Endothelial cell of umbilical vein (primary cell): ENCODE results near the gene PFDN5. TPM values are rescaled to one million over a fixed set of nuclear protein-coding genes. Genes with fewer than 3 reads are reported as not detected.

Experiments
- BruUV-seq: library from RNA; stranded (reverse); fragments of 400-500 nt; replicated peaks from 2 replicates; lab custom pipeline; 2021; lab: Mats Ljungman, UMichigan
- CTCF ChIA-PET: fragments of 300-600, 350-600 bp; sonication (Branson Sonifier 250); formaldehyde crosslinking; loops from one replicate; lab custom pipeline; 2021; ENCODE audit warnings: antibody characterized with exemption, inconsistent platforms; lab: Charles Lee
- POLR2A ChIA-PET: fragments of 300-600, 350-600 bp; sonication (Branson Sonifier 250); formaldehyde crosslinking; loops from one replicate; lab custom pipeline; 2021; ENCODE audit warnings: antibody characterized with exemption, inconsistent platforms; lab: Charles Lee
- DNase-seq: peaks from one replicate; pipeline ENCODE4 v3.0.0-alpha.2; 2011; ENCODE audit warnings: low read depth, low spot score
- FAIRE-seq: peaks from 2 replicates; lab custom pipeline; 2011; peaks lifted over from hg19 to GRCh38; lab: Jason Lieb, UNC
- H2AFZ ChIP-seq: 2 replicates; pipeline ENCODE4 v1.6.0; 2012; ENCODE audit warnings: low read depth, low read length, control low read depth, inconsistent platforms
- H3K27ac ChIP-seq: 2 replicates; pipeline ENCODE4 v1.5.1; 2011; ENCODE audit warnings: low read depth, mild to moderate bottlenecking, control low read depth, low read length, moderate library complexity; ENCODE audit not compliant: insufficient read depth
- H3K27me3 ChIP-seq, 2 experiments: 2 replicates each; pipeline versions ENCODE4 v1.6.0 to v1.6.1; 2011; ENCODE audit warnings: low read length in 2 of 2, mixed read lengths in 1 of 2; ENCODE audit not compliant: control insufficient read depth in 2 of 2, insufficient read depth in 2 of 2
- H3K36me3 ChIP-seq, 2 experiments: 2 replicates in 1 of 2; 3 replicates in 1 of 2; pipeline ENCODE4 v1.5.1; 2011; ENCODE audit warnings: low read length in 2 of 2, mild to moderate bottlenecking in 1 of 2, moderate library complexity in 1 of 2; ENCODE audit not compliant: control insufficient read depth in 2 of 2, insufficient read depth in 2 of 2; ENCODE audit errors: extremely low read depth in 1 of 2
- H3K4me1 ChIP-seq: 3 replicates; pipeline ENCODE4 v1.5.1; 2011; ENCODE audit warnings: mild to moderate bottlenecking, low read length; ENCODE audit not compliant: control insufficient read depth, insufficient read depth; ENCODE audit errors: extremely low read depth
- H3K4me2 ChIP-seq: 2 replicates; pipeline ENCODE4 v1.6.1; 2011; ENCODE audit warnings: low read length, control low read depth, mixed read lengths; ENCODE audit not compliant: insufficient read depth
- H3K4me3 ChIP-seq, 3 experiments: fragments of 200-600 bp in 1 of 3; sonication (generic), shearing (Covaris generic) in 1 of 3; replicated peaks in 1 of 3; 2 replicates each; pipeline ENCODE4 v1.5.1; 2011 to 2016; ENCODE audit warnings: control low read depth in 3 of 3, low read length in 3 of 3, mild to moderate bottlenecking in 2 of 3, inconsistent platforms in 1 of 3, low read depth in 1 of 3, moderate library complexity in 1 of 3; ENCODE audit not compliant: insufficient read depth in 1 of 3
- H3K79me2 ChIP-seq: 2 replicates; pipeline ENCODE4 v1.6.0; 2012; ENCODE audit warnings: low read length, inconsistent platforms; ENCODE audit not compliant: control insufficient read depth, insufficient read depth
- H3K9ac ChIP-seq: replicated peaks from 2 replicates; pipeline ENCODE3; 2011; ENCODE audit warnings: low read length, control low read depth; ENCODE audit not compliant: insufficient read depth; ENCODE audit errors: extremely low read depth
- H3K9me1 ChIP-seq: replicated peaks from 3 replicates; pipeline ENCODE4 v1.6.0; 2011; ENCODE audit warnings: mild to moderate bottlenecking, low read length; ENCODE audit not compliant: control insufficient read depth, insufficient read depth; ENCODE audit errors: extremely low read depth
- H3K9me3 ChIP-seq: replicated peaks from 2 replicates; pipeline ENCODE4 v1.5.1; 2012; ENCODE audit warnings: low read length, inconsistent platforms; ENCODE audit not compliant: control insufficient read depth, insufficient read depth
- H4K20me1 ChIP-seq: replicated peaks from 2 replicates; pipeline ENCODE3; 2011; ENCODE audit warnings: mild to moderate bottlenecking, low read length; ENCODE audit not compliant: control insufficient read depth, insufficient read depth; ENCODE audit errors: extremely low read depth
- CTCF ChIP-seq, 2 donors: IDR thresholded peaks; 1 replicate in 1 of 2; 2 replicates in 1 of 2; pipeline ENCODE4 v1.5.1; 2011; ENCODE audit warnings: low read length in 2 of 2, mild to moderate bottlenecking in 2 of 2, moderate library complexity in 2 of 2, control low read depth in 1 of 2, inconsistent platforms in 1 of 2, low read depth in 1 of 2; ENCODE audit not compliant: insufficient read depth in 1 of 2; ENCODE audit errors: extremely low read depth in 1 of 2
- EZH2 ChIP-seq: IDR thresholded peaks from 2 replicates; pipeline ENCODE4 v1.6.1; 2012; ENCODE audit warnings: borderline replicate concordance, low read depth, mild to moderate bottlenecking, moderate library complexity, low read length, inconsistent platforms; ENCODE audit not compliant: severe bottlenecking
- FOS ChIP-seq: IDR thresholded peaks from 2 replicates; pipeline ENCODE4 v1.6.1; 2011; ENCODE audit warnings: mild to moderate bottlenecking, low read length, moderate library complexity, borderline replicate concordance; ENCODE audit not compliant: insufficient read depth
- GATA2 ChIP-seq: IDR thresholded peaks from 2 replicates; pipeline ENCODE4 v1.7.0; 2011; ENCODE audit warnings: low read depth, mild to moderate bottlenecking, moderate library complexity, mixed read lengths, low read length; ENCODE audit not compliant: insufficient read length, insufficient read depth
- JUN ChIP-seq: IDR thresholded peaks from 2 replicates; pipeline ENCODE4 v1.6.1; 2011; ENCODE audit warnings: borderline replicate concordance, low read depth; ENCODE audit not compliant: insufficient read length, insufficient read depth
- MAX ChIP-seq: IDR thresholded peaks from 2 replicates; pipeline ENCODE4 v1.6.1; 2011; ENCODE audit not compliant: insufficient read depth, insufficient read length
- MYC ChIP-seq: IDR thresholded peaks from one replicate; pipeline ENCODE4 v1.6.1; 2011; ENCODE audit warnings: mild to moderate bottlenecking, low read depth, low read length
- POLR2A ChIP-seq: IDR thresholded peaks from 2 replicates; pipeline ENCODE4 v1.6.1; 2012; ENCODE audit warnings: low read depth, mild to moderate bottlenecking, control low read depth, low read length
- POLR2AphosphoS5 ChIP-seq: IDR thresholded peaks from 2 replicates; pipeline ENCODE4 v1.6.1; 2012; ENCODE audit warnings: low read depth, mild to moderate bottlenecking, control low read depth, low read length, moderate library complexity; ENCODE audit not compliant: insufficient read depth
- dilution Hi-C: fragments of 300-500 bp; cut with MboI; formaldehyde crosslinking; loops from one replicate; pipeline ENCODE4 v1.15.0; 2019; ENCODE audit warnings: low sequenced_read_pairs; ENCODE audit not compliant: extremely low pct_ligation_motif_present
- intact Hi-C: fragments of 100-400 bp; cut with micrococcal nuclease; formaldehyde crosslinking; loops from one replicate; pipeline ENCODE4 v1.10.0; 2022
- polyA plus RNA-seq, 4 experiments: library from polyadenylated mRNA; depleted of rRNA in 3 of 4; stranded (reverse) in 3 of 4; unstranded in 1 of 4; fragments of >200 nt; gene quantifications; 2 replicates each; pipeline versions ENCODE4 v1.2.1 to v1.2.3, GENCODE V29; 2011 to 2012; ENCODE audit warnings: missing spikeins in 1 of 4
- total RNA-seq: library from RNA; stranded (reverse); gene quantifications from 2 replicates; pipeline ENCODE4 v1.2.3, GENCODE V29; 2021

Gene PFDN5
- total and polyA plus RNA-seq, 2 donors (not counting 3 experiments of a cell fraction or from before 2014, with no cell fraction given), result 301 to 745 TPM

GRCh38 chr12:53325511-53326061, 30.2 kb downstream of the PFDN5 start:
- Histone ChIP-seq H4K20me1 (no peaks in the 10 kb centered on the region), H3K27me3 (peaks cover 0 to 1% of the 10 kb centered on the region in 2 experiments), H2AFZ (peak overlapping the region; percentile 83), H3K79me2 (peaks cover under 1% of the 10 kb centered on the region), H3K4me1 (peaks cover 18% of the 10 kb centered on the region), H3K36me3 (no peaks in the 10 kb centered on the region), H3K9me1 (no peaks in the 10 kb centered on the region), H3K27ac (no peak overlapping the region), H3K9me3 (no peaks in the 10 kb centered on the region), H3K9ac (peak overlapping the region; percentile 75), H3K4me2 (peak overlapping the region; percentile 39), H3K4me3 (peak overlapping the region; percentile 47 to 74 (median 56))
- intact Hi-C loops (loop anchor here (1.0 to 2.0 kb wide), 2 partner anchors 53 to 96 kb away; no protein-coding TSS in a partner anchor), dilution Hi-C loops (no loop called here)
- no peak for TF ChIP-seq MYC
- no peak for TF ChIP-seq CTCF (IDR thresholded peaks at IDR 0.05; ENCODE audit: extremely low read depth in 1 of 2, insufficient read depth in 1 of 2, low read depth in 1 of 2, low read length in 2 of 2)
- no peak for TF ChIP-seq JUN
- no peak for TF ChIP-seq EZH2
- TF ChIP-seq POLR2AphosphoS5, result no peak
- no peak for TF ChIP-seq GATA2
- no peak for TF ChIP-seq FOS
- no peak for TF ChIP-seq POLR2A
- no peak for TF ChIP-seq MAX
- BruUV-seq, result no TSS peak
- DNase-seq, result peak; percentile 20
- no peak for FAIRE-seq
- ChIA-PET CTCF (interaction anchor here (0.6 to 13.2 kb wide), 9 partner anchors 10 to 183 kb away, joined by 3 to 225 read pairs (median 5); partner anchors contain the start of genes NPFF, SP1 and TARBP2), POLR2A (interaction anchor here (0.9 to 1.0 kb wide), 2 partner anchors 20 to 156 kb away, joined by 3 read pairs; no protein-coding TSS in a partner anchor)
